Prostate gland (tissue), 2 donors: ENCODE measurements around the gene ARF3. TPM values are rescaled to one million over a fixed set of nuclear protein-coding genes. Genes with fewer than 3 reads are reported as not detected.
A peak's percentile ranks its signal among the peaks of the same experiment; 100 is the strongest.

ENCODE experiments used
- DNase-seq: peaks from one replicate; pipeline ENCODE4 v3.0.0-alpha.2; 2019; ENCODE audit warnings: low spot score
- H3K27ac ChIP-seq, 2 donors: fragments of 200-600 bp; sonication (generic); 2 replicates each; pipeline ENCODE4 v1.5.1; 2017 to 2019
- H3K27me3 ChIP-seq: fragments of 200-600 bp; sonication (generic); replicated peaks from 2 replicates; pipeline ENCODE4 v1.5.1; 2019; ENCODE audit not compliant: insufficient read depth
- H3K36me3 ChIP-seq, 2 donors: fragments of 200-600 bp; sonication (generic); 1 replicate in 1 of 2; 2 replicates in 1 of 2; pipeline versions ENCODE4 v1.5.1 to v1.8.1; 2017 to 2019
- H3K4me1 ChIP-seq: fragments of 200-600 bp; sonication (generic); replicated peaks from 2 replicates; pipeline ENCODE4 v1.5.1; 2019
- H3K4me3 ChIP-seq, 2 donors: fragments of 200-600 bp; sonication (generic); 2 replicates each; pipeline ENCODE4 v1.5.1; 2017 to 2019
- H3K9me3 ChIP-seq: fragments of 200-600 bp; sonication (generic); 2 replicates; pipeline ENCODE4 v1.5.1; 2017
- CTCF ChIP-seq, 4 experiments: fragments of 200-600 bp in 2 of 4; fragments of 450-650 bp in 2 of 4; sonication (generic) in 2 of 4; IDR thresholded peaks; 1 replicate in 3 of 4; 2 replicates in 1 of 4; pipeline ENCODE4 v1.5.1; 2016 to 2019; ENCODE audit warnings: antibody characterized with exemption in 4 of 4, mild to moderate bottlenecking in 2 of 4, moderate library complexity in 2 of 4
- POLR2A ChIP-seq: fragments of 450-650 bp; IDR thresholded peaks from one replicate; pipeline ENCODE4 v1.6.1; 2016; ENCODE audit warnings: antibody characterized with exemption, mild to moderate bottlenecking
- POLR2AphosphoS5 ChIP-seq: sonication (generic); formaldehyde crosslinking; IDR thresholded peaks from one replicate; pipeline ENCODE4 v1.6.1; 2017; ENCODE audit warnings: antibody characterized with exemption
- WGBS: methylation state at CpG from one replicate; pipeline ENCODE4 v1.1.5; 2018; 5-methylcytosine and 5-hydroxymethylcytosine counted together
- intact Hi-C: fragments of 100-400 bp; cut with DNase I; formaldehyde crosslinking; loops from one replicate; pipeline ENCODE4 v1.14.2; 2022
- total RNA-seq, 2 donors: library from RNA; depleted of rRNA; stranded (reverse); fragments of >200 nt; gene quantifications; one replicate each; pipeline ENCODE4 v1.1.0, GENCODE V29; 2016

The ARF3 gene
- total RNA-seq, 2 donors from 2014 or later, result 87.6 to 92.4 TPM

- no peaks in the 10 kb centered on the region for H3K36me3 ChIP-seq
- H3K27me3 ChIP-seq, result no peaks in the 10 kb centered on the region
- no peaks in the 10 kb centered on the region for H3K4me1 ChIP-seq
- WGBS, result 65% methylated on average over 4 of the region's 4 CpGs
- H3K27ac ChIP-seq, result no peak overlapping the region
- no peak overlapping the region for H3K4me3 ChIP-seq
- intact Hi-C loops, result loop anchor here (10.0 kb wide), 1 partner anchor 76 kb away; the partner anchor contains the start of gene DDX23
- H3K9me3 ChIP-seq, result no peaks in the 10 kb centered on the region
- no peak for TF ChIP-seq CTCF (IDR thresholded peaks at IDR 0.05)
- no peak for TF ChIP-seq POLR2A
- no peak for TF ChIP-seq POLR2AphosphoS5
- DNase-seq, result no peak
Observed at GRCh38 chr12:48930475-48930874, 26.8 kb downstream of the ARF3 start.

GRCh38 chr12:48929551-48929950 lies 27.7 kb downstream of the ARF3 start:
- Histone ChIP-seq H3K36me3 (no peaks in the 10 kb centered on the region), H3K4me1 (no peaks in the 10 kb centered on the region), H3K9me3 (no peaks in the 10 kb centered on the region), H3K27me3 (no peaks in the 10 kb centered on the region), H3K4me3 (no peak overlapping the region), H3K27ac (no peak overlapping the region)
- intact Hi-C loops, result no loop called here
- no peak for DNase-seq
- 83% methylated on average over 1 of the region's 1 CpG for whole genome bisulfite sequencing
- TF ChIP-seq CTCF (IDR thresholded peaks at IDR 0.05) (no peak), POLR2A (no peak), POLR2AphosphoS5 (no peak)

- H3K4me3 ChIP-seq, result no peak overlapping the region
- intact Hi-C loops, result no loop called here
Observed at GRCh38 chr12:48927261-48927660, 30.0 kb downstream of the ARF3 start.

GRCh38 chr12:48925304-48926011 lies 31.8 kb downstream of the ARF3 start, which contains the start of gene FKBP11:
FKBP11 (minus strand) TSS chr12:48925492; CDS start chr12:48925428, 64 bp downstream.
- Histone ChIP-seq H3K27ac (peak within 1 kb of the TSS; percentile 42 to 74), H3K9me3 (no peaks in the 10 kb centered on the region), H3K4me3 (peak within 1 kb of the TSS; percentile 72 to 95), H3K4me1 (no peaks in the 10 kb centered on the region), H3K36me3 (no peaks in the 10 kb centered on the region), H3K27me3 (no peaks in the 10 kb centered on the region)
- TF ChIP-seq POLR2AphosphoS5 (peak; percentile 38), CTCF (IDR thresholded peaks at IDR 0.05) (peak in 1 of 4 experiments; percentile 25), POLR2A (peak; percentile 57)
- intact Hi-C loops, result no loop called here
- DNase-seq, result peak; percentile 42
- 5% methylated on average over 38 of the region's 38 CpGs for WGBS

More at GRCh38 chr12:48927261-48927660, 30.0 kb downstream of the ARF3 start:
- no peak for DNase-seq
- Histone ChIP-seq H3K27me3 (no peaks in the 10 kb centered on the region), H3K9me3 (no peaks in the 10 kb centered on the region), H3K4me1 (no peaks in the 10 kb centered on the region), H3K27ac (no peak overlapping the region), H3K36me3 (no peaks in the 10 kb centered on the region)
- TF ChIP-seq CTCF (IDR thresholded peaks at IDR 0.05), result no peak
- no peak for TF ChIP-seq POLR2AphosphoS5
- TF ChIP-seq POLR2A, result no peak
- 92% methylated on average over 2 of the region's 2 CpGs for WGBS
